Skeletal muscle tissue (tissue), 4 donors: ENCODE results near the gene GLB1L3. TPM values are rescaled to one million over a fixed set of nuclear protein-coding genes. Genes with fewer than 3 reads are reported as not detected.

Source experiments
- H3K27ac ChIP-seq: one replicate; pipeline ENCODE4 v1.7.0; 2013; ENCODE audit warnings: mild to moderate bottlenecking, low read depth, low read length, inconsistent platforms
- H3K27me3 ChIP-seq, 3 donors: one replicate each; pipeline ENCODE4 v1.7.0; 2013; ENCODE audit warnings: low read length in 3 of 3; ENCODE audit not compliant: control insufficient read depth in 3 of 3, insufficient read depth in 3 of 3
- H3K36me3 ChIP-seq, 3 donors: one replicate each; pipeline ENCODE4 v1.7.0; 2013; ENCODE audit warnings: low read length in 3 of 3; ENCODE audit not compliant: control insufficient read depth in 3 of 3, insufficient read depth in 3 of 3
- H3K4me1 ChIP-seq, 3 donors: one replicate each; pipeline ENCODE4 v1.7.0; 2013; ENCODE audit warnings: low read length in 3 of 3, mild to moderate bottlenecking in 3 of 3; ENCODE audit not compliant: control insufficient read depth in 3 of 3, insufficient read depth in 3 of 3
- H3K4me3 ChIP-seq, 3 donors: one replicate each; pipeline ENCODE4 v1.7.0; 2013; ENCODE audit warnings: low read length in 3 of 3
- H3K9ac ChIP-seq, 3 donors: one replicate each; pipeline ENCODE4 v1.7.0; 2013; ENCODE audit warnings: low read length in 3 of 3, mild to moderate bottlenecking in 3 of 3, moderate library complexity in 2 of 3, low read depth in 1 of 3
- H3K9me3 ChIP-seq, 3 donors: one replicate each; pipeline ENCODE4 v1.7.0; 2013; ENCODE audit warnings: low read length in 3 of 3; ENCODE audit not compliant: control insufficient read depth in 3 of 3
- total RNA-seq: library from RNA; depleted of rRNA; stranded (reverse); fragments of >200 nt; gene quantifications from one replicate; pipeline ENCODE4 v1.2.3, GENCODE V29; 2014
- donor health status: Osteomylitis.

Gene GLB1L3
- total RNA-seq, 1 donor from 2014 or later = not detected

- Histone ChIP-seq H3K9me3 (no peaks in the 10 kb centered on the region), H3K4me3 (no peak overlapping the region), H3K9ac (no peak overlapping the region), H3K4me1 (peaks cover 0 to 6% (median 0%) of the 10 kb centered on the region in 3 donors), H3K27me3 (no peaks in the 10 kb centered on the region), H3K27ac (no peak overlapping the region), H3K36me3 (peaks cover 37 to 57% (median 45%) of the 10 kb centered on the region in 3 donors)
Observed at GRCh38 chr11:134237557-134237922, 38.6 kb upstream of the GLB1L3 start.

GRCh38 chr11:134238956-134239355 lies 37.2 kb upstream of the GLB1L3 start:
- no peak overlapping the region for H3K27ac ChIP-seq
- no peak overlapping the region for H3K4me3 ChIP-seq
- H3K9ac ChIP-seq = no peak overlapping the region
- H3K27me3 ChIP-seq = no peaks in the 10 kb centered on the region
- H3K4me1 ChIP-seq = no peaks in the 10 kb centered on the region
- no peaks in the 10 kb centered on the region for H3K9me3 ChIP-seq
- H3K36me3 ChIP-seq = peaks cover 47 to 71% (median 59%) of the 10 kb centered on the region in 3 donors

GRCh38 chr11:134240592-134240991 lies 35.6 kb upstream of the GLB1L3 start:
- Histone ChIP-seq H3K4me1 (no peaks in the 10 kb centered on the region), H3K27ac (no peak overlapping the region), H3K9ac (no peak overlapping the region), H3K36me3 (peaks cover 57 to 76% (median 64%) of the 10 kb centered on the region in 3 donors), H3K4me3 (no peak overlapping the region), H3K9me3 (no peaks in the 10 kb centered on the region), H3K27me3 (no peaks in the 10 kb centered on the region)

- H3K36me3 ChIP-seq = peaks cover 75 to 82% (median 81%) of the 10 kb centered on the region in 3 donors
- H3K4me3 ChIP-seq = no peak overlapping the region
- no peak overlapping the region for H3K27ac ChIP-seq
- H3K9ac ChIP-seq = peak overlapping the region in 1 of 3 donors; percentile 11
- H3K9me3 ChIP-seq = no peaks in the 10 kb centered on the region
- H3K27me3 ChIP-seq = no peaks in the 10 kb centered on the region
- no peaks in the 10 kb centered on the region for H3K4me1 ChIP-seq
Observed at GRCh38 chr11:134242376-134242775, 33.8 kb upstream of the GLB1L3 start.

GRCh38 chr11:134243913-134244312 lies 32.3 kb upstream of the GLB1L3 start:
- H3K36me3 ChIP-seq = peaks cover 81 to 95% (median 91%) of the 10 kb centered on the region in 3 donors
- no peak overlapping the region for H3K4me3 ChIP-seq
- H3K27ac ChIP-seq = no peak overlapping the region
- no peak overlapping the region for H3K9ac ChIP-seq
- no peaks in the 10 kb centered on the region for H3K4me1 ChIP-seq
- no peaks in the 10 kb centered on the region for H3K27me3 ChIP-seq
- H3K9me3 ChIP-seq = no peaks in the 10 kb centered on the region

- Histone ChIP-seq H3K4me1 (no peaks in the 10 kb centered on the region), H3K27me3 (no peaks in the 10 kb centered on the region), H3K36me3 (peaks cover 78 to 93% (median 91%) of the 10 kb centered on the region in 3 donors), H3K9ac (no peak overlapping the region), H3K27ac (no peak overlapping the region), H3K4me3 (no peak overlapping the region), H3K9me3 (no peaks in the 10 kb centered on the region)
Observed at GRCh38 chr11:134244593-134244992, 31.6 kb upstream of the GLB1L3 start.

- Histone ChIP-seq H3K9me3 (no peaks in the 10 kb centered on the region), H3K27me3 (no peaks in the 10 kb centered on the region), H3K9ac (no peak overlapping the region), H3K4me3 (no peak overlapping the region), H3K4me1 (no peaks in the 10 kb centered on the region), H3K36me3 (peaks cover 79 to 93% (median 93%) of the 10 kb centered on the region in 3 donors), H3K27ac (no peak overlapping the region)
Observed at GRCh38 chr11:134245434-134245833, 30.7 kb upstream of the GLB1L3 start.

GRCh38 chr11:134246100-134246499 lies 30.1 kb upstream of the GLB1L3 start:
- H3K9me3 ChIP-seq = no peaks in the 10 kb centered on the region
- no peak overlapping the region for H3K4me3 ChIP-seq
- peaks cover 75 to 96% (median 94%) of the 10 kb centered on the region in 3 donors for H3K36me3 ChIP-seq
- H3K27me3 ChIP-seq = no peaks in the 10 kb centered on the region
- no peaks in the 10 kb centered on the region for H3K4me1 ChIP-seq
- H3K9ac ChIP-seq = no peak overlapping the region
- H3K27ac ChIP-seq = no peak overlapping the region

- H3K27me3 ChIP-seq = no peaks in the 10 kb centered on the region
- peaks cover 0 to 3% (median 0%) of the 10 kb centered on the region in 3 donors for H3K4me1 ChIP-seq
- H3K9ac ChIP-seq = no peak overlapping the region
- no peak overlapping the region for H3K27ac ChIP-seq
- H3K36me3 ChIP-seq = peaks cover 69 to 92% (median 90%) of the 10 kb centered on the region in 3 donors
- H3K4me3 ChIP-seq = no peak overlapping the region
- no peaks in the 10 kb centered on the region for H3K9me3 ChIP-seq
Observed at GRCh38 chr11:134246678-134247077, 29.5 kb upstream of the GLB1L3 start.

GRCh38 chr11:134248910-134249480 lies 27.2 kb upstream of the GLB1L3 start:
- Histone ChIP-seq H3K36me3 (peaks cover 50 to 69% (median 67%) of the 10 kb centered on the region in 3 donors), H3K4me1 (peaks cover 8 to 13% (median 10%) of the 10 kb centered on the region in 3 donors), H3K9me3 (no peaks in the 10 kb centered on the region), H3K27ac (no peak overlapping the region), H3K9ac (no peak overlapping the region), H3K27me3 (no peaks in the 10 kb centered on the region), H3K4me3 (no peak overlapping the region)
